NCI-H2196 treated with DMSO at 0.1 percent for 48 hours (cell line): ENCODE data around the gene ING4.

Source experiments
- DNase-seq: peaks from one replicate; lab custom pipeline; 2025; ENCODE audit not compliant: unreplicated experiment; lab: John Stamatoyannopoulos, UW

ING4 gene

GRCh38 chr12:6607751-6608591 lies 54.9 kb downstream of the ING4 start:
- DNase-seq = peak; percentile 82

DNA sequence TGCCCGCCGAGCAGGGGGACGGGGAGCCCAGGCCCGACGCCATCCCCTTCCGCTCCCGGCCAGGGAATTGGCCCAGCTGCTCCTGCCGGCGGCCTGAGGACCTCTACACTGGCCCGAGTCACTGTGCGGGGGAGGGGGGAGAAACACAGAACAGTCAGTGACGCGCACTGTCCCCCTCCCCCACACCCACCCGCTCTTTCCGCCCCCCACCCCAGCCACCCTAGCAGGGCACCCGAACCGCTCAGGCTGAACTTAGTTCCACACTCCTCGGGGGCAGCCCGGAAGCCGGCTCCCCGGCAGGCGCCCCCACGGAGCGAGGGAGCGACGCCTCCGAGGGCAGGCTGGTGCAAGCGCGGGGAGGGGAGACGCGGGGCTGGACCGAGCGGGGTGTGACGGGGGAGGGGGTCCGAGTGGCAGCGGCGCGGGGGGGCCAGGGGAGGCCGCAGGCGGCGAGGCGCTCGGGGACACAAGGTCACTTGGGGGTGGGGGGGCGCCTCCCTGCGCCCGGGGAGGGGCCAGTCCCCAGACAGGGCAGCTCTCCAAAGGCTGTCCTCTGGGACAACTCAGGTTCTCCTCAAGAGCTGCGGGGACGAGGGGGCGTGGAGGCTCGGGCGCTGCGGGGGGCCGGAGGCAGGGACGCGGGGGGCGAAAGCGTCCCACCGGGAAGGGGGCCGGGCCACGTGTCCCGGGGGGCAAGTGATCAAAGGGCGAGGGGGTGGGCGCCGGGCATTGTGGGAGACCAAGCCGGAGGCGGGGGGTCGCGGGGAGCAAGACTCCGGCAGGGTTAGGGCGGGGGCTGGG lies 56.4 kb downstream of the ING4 start:
- DNase-seq = no peak

GRCh38 chr12:6605421-6606330 lies 57.2 kb downstream of the ING4 start:
- no peak for DNase-seq

DNA sequence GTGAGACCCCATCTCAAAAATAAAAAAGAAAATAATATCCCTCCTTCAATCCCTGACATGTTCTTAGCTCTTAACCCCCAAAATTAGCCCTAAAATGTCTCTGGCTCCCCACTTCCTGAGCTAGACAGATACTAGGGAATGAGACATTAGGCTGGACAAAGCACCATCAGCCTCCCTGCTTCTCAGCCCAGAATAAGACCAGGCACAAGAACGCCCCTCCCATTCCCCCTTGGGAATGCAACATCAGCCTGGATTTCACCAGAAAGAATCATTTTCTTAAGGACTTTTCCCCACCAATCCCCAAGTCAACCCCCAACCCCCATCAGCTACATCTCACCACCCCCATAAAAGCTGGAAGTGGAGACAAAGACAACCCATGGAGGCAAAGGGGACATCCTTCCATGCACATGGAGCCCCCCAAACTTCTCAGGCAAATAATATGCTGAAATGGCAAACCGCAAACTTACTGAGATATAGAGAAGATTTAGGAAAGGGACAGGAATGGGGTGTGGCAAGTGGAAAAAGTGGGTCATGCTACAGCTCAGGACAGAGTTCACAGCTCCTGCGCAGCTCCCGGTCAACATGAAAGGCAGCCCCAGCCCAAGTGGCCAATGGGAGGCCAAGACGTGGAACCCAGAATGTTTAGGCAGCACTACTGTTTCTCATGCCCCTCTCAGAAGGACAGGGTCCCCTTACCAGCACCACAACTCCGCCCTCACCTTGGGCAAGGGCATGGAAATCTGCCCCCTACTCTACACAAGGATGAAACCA lies 58.5 kb downstream of the ING4 start:
- DNase-seq = no peak

- peak; percentile 33 for DNase-seq
Measured at GRCh38 chr12:6603095-6603567, 59.8 kb downstream of the ING4 start.

- no peak for DNase-seq
Measured at GRCh38 chr12:6602526-6602925, 60.4 kb downstream of the ING4 start.
